HL-60 (cell line): Measurements from ENCODE around the gene ADGRG1.

Experiments
- CTCF ChIP-seq: IDR thresholded peaks from one replicate; pipeline ENCODE4 v1.5.1; 2011; ENCODE audit warnings: low read length, control low read depth, inconsistent platforms; ENCODE audit not compliant: insufficient read depth
- POLR2AphosphoS5 ChIP-seq: IDR thresholded peaks from 2 replicates; pipeline ENCODE4 v1.6.1; 2012; ENCODE audit warnings: low read depth

- TF ChIP-seq CTCF = no peak
- no peak for TF ChIP-seq POLR2AphosphoS5
Measured at GRCh38 chr16:57690782-57691471, 62.5 kb downstream of the ADGRG1 start.
